Uterus (tissue), 2 donors: ENCODE measurements around the gene LCK.

Source experiments
- POLR2A ChIP-seq, 2 donors: fragments of 450-650 bp; IDR thresholded peaks; one replicate each; pipeline ENCODE4 v1.6.1; 2016; ENCODE audit warnings: antibody characterized with exemption in 2 of 2, mild to moderate bottlenecking in 1 of 2, moderate library complexity in 1 of 2
- TF ChIP-seq, protein P1 (sequence below), 4 experiments: fragments of 200-600 bp in 2 of 4; fragments of 450-650 bp in 2 of 4; sonication (generic) in 2 of 4; IDR thresholded peaks; one replicate each; pipeline ENCODE4 v1.5.1; 2016 to 2019; ENCODE audit warnings: antibody characterized with exemption in 4 of 4, mild to moderate bottlenecking in 2 of 4, moderate library complexity in 1 of 4

- TF ChIP-seq, protein P1, sequence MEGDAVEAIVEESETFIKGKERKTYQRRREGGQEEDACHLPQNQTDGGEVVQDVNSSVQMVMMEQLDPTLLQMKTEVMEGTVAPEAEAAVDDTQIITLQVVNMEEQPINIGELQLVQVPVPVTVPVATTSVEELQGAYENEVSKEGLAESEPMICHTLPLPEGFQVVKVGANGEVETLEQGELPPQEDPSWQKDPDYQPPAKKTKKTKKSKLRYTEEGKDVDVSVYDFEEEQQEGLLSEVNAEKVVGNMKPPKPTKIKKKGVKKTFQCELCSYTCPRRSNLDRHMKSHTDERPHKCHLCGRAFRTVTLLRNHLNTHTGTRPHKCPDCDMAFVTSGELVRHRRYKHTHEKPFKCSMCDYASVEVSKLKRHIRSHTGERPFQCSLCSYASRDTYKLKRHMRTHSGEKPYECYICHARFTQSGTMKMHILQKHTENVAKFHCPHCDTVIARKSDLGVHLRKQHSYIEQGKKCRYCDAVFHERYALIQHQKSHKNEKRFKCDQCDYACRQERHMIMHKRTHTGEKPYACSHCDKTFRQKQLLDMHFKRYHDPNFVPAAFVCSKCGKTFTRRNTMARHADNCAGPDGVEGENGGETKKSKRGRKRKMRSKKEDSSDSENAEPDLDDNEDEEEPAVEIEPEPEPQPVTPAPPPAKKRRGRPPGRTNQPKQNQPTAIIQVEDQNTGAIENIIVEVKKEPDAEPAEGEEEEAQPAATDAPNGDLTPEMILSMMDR (IDR thresholded peaks at IDR 0.05): no peak
- no peak for TF ChIP-seq POLR2A (IDR thresholded peaks at IDR 0.05)
Observed at GRCh38 chr1:32255072-32256071, 4.3 kb downstream of the LCK start.
